ENCODE data around the gene SCN7A. TPM values are rescaled to one million over a fixed set of nuclear protein-coding genes. Genes with fewer than 3 reads are reported as not detected.

Gene SCN7A
- polyA plus RNA-seq, 1 donor (not counting 4 experiments of a cell fraction or from before 2014, with no cell fraction given) = not detected

DNA sequence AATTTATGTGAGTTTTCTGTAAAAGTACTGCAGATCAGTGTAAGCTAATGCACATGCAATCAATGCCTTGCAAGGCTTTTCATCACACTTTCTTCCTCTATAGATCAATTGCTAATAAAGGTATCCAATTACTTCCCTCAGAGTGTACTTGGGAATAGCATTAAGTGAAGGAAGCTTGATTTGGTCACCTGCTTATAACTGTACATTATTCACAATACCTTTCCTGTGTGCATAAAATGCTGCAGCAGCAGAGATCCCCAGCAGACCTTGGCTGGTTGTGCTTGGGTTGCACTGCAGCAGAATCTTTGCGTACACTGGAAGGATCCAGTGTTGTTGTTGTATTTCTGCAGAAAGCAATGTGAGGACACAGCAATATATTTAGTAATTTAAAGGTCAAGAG lies 99.8 kb downstream of the SCN7A start:
- no peak overlapping the region for H2AFZ ChIP-seq (ENCODE audit: control insufficient read depth, low read length)
- no peak overlapping the region for H3K27ac ChIP-seq (ENCODE audit: control insufficient read depth, insufficient read depth, low read length)
- no peaks in the 10 kb centered on the region for H4K20me1 ChIP-seq (ENCODE audit: control insufficient read depth, extremely low read depth, insufficient read depth, low read length)
- TF ChIP-seq, protein P1, sequence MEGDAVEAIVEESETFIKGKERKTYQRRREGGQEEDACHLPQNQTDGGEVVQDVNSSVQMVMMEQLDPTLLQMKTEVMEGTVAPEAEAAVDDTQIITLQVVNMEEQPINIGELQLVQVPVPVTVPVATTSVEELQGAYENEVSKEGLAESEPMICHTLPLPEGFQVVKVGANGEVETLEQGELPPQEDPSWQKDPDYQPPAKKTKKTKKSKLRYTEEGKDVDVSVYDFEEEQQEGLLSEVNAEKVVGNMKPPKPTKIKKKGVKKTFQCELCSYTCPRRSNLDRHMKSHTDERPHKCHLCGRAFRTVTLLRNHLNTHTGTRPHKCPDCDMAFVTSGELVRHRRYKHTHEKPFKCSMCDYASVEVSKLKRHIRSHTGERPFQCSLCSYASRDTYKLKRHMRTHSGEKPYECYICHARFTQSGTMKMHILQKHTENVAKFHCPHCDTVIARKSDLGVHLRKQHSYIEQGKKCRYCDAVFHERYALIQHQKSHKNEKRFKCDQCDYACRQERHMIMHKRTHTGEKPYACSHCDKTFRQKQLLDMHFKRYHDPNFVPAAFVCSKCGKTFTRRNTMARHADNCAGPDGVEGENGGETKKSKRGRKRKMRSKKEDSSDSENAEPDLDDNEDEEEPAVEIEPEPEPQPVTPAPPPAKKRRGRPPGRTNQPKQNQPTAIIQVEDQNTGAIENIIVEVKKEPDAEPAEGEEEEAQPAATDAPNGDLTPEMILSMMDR (optimal IDR thresholded peaks at IDR 0.05 in 1 of 3, IDR thresholded peaks at IDR 0.05 in 1 of 3, conservative IDR thresholded peaks at IDR 0.05 in 1 of 3; ENCODE audit: extremely low read depth in 1 of 3, insufficient read depth in 2 of 3, low read length in 3 of 3) = no peak
- TF ChIP-seq EZH2 (IDR thresholded peaks at IDR 0.05; ENCODE audit: low read length) = no peak
- dilution Hi-C loops (cut with MboI; ENCODE audit: extremely low pct_ligation_motif_present, low sequenced_read_pairs) = no loop called here
- no peak overlapping the region for H3K4me3 ChIP-seq (ENCODE audit: control insufficient read depth in 2 of 3, extremely low read depth in 1 of 3, insufficient read depth in 2 of 3, low read depth in 1 of 3, low read length in 3 of 3)
- no peaks in the 10 kb centered on the region for H3K79me2 ChIP-seq (ENCODE audit: control insufficient read depth, insufficient read depth, low read length)
- no peaks in the 10 kb centered on the region for H3K27me3 ChIP-seq (ENCODE audit: control insufficient read depth, extremely low read depth, insufficient read depth, low read length)
- H3K4me1 ChIP-seq (ENCODE audit: control insufficient read depth, extremely low read depth, insufficient read depth, low read length) = no peaks in the 10 kb centered on the region
- no peak for FAIRE-seq
- H3K36me3 ChIP-seq (ENCODE audit: control insufficient read depth in 2 of 2, extremely low read depth in 1 of 2, insufficient read depth in 2 of 2, low read length in 2 of 2) = no peaks in the 10 kb centered on the region
- no peak overlapping the region for H3K4me2 ChIP-seq (ENCODE audit: control insufficient read depth, extremely low read depth, insufficient read depth, low read depth, low read length)
- no peak for DNase-seq (ENCODE audit: low read depth, low spot score)
- H3K9me1 ChIP-seq (ENCODE audit: control insufficient read depth, extremely low read depth, insufficient read depth, low read length) = no peaks in the 10 kb centered on the region
- no peaks in the 10 kb centered on the region for H3K9me3 ChIP-seq (ENCODE audit: control insufficient read depth, low read depth, low read length)
- no peak overlapping the region for H3K9ac ChIP-seq (ENCODE audit: control insufficient read depth, extremely low read depth, insufficient read depth, low read length)

DNA sequence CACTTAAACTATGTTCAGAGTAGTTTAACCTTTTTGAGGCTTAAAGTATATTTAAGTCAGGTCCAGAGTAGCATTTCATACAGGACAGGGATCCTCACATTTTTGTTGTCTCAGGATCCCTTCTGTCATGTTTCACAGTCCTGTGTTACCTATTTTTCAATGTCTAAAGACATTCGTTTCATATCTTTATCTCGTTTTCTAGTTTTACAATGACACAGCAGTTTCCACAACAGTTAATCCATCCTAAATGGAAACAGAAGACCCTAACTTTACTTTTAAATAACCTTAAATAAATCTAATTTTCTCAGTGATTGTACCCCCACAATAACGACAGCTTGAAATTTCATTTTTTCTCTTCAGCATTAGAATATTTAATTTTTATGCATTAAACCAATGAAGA lies 101.0 kb downstream of the SCN7A start:
- H3K36me3 ChIP-seq (ENCODE audit: control insufficient read depth in 2 of 2, extremely low read depth in 1 of 2, insufficient read depth in 2 of 2, low read length in 2 of 2) = no peaks in the 10 kb centered on the region
- H2AFZ ChIP-seq (ENCODE audit: control insufficient read depth, low read length) = no peak overlapping the region
- H3K27me3 ChIP-seq (ENCODE audit: control insufficient read depth, extremely low read depth, insufficient read depth, low read length) = no peaks in the 10 kb centered on the region
- H3K9ac ChIP-seq (ENCODE audit: control insufficient read depth, extremely low read depth, insufficient read depth, low read length) = no peak overlapping the region
- H3K79me2 ChIP-seq (ENCODE audit: control insufficient read depth, insufficient read depth, low read length) = no peaks in the 10 kb centered on the region
- H3K4me3 ChIP-seq (ENCODE audit: control insufficient read depth in 2 of 3, extremely low read depth in 1 of 3, insufficient read depth in 2 of 3, low read depth in 1 of 3, low read length in 3 of 3) = no peak overlapping the region
- DNase-seq (ENCODE audit: low read depth, low spot score) (no peak), FAIRE-seq (no peak)
- H3K4me1 ChIP-seq (ENCODE audit: control insufficient read depth, extremely low read depth, insufficient read depth, low read length) = no peaks in the 10 kb centered on the region
- TF ChIP-seq, protein P1 (optimal IDR thresholded peaks at IDR 0.05 in 1 of 3, IDR thresholded peaks at IDR 0.05 in 1 of 3, conservative IDR thresholded peaks at IDR 0.05 in 1 of 3; ENCODE audit: extremely low read depth in 1 of 3, insufficient read depth in 2 of 3, low read length in 3 of 3) = no peak
- no peak for TF ChIP-seq EZH2 (IDR thresholded peaks at IDR 0.05; ENCODE audit: low read length)
- no peaks in the 10 kb centered on the region for H3K9me3 ChIP-seq (ENCODE audit: control insufficient read depth, low read depth, low read length)
- dilution Hi-C loops (cut with MboI; ENCODE audit: extremely low pct_ligation_motif_present, low sequenced_read_pairs) = no loop called here
- no peak overlapping the region for H3K27ac ChIP-seq (ENCODE audit: control insufficient read depth, insufficient read depth, low read length)
- H3K9me1 ChIP-seq (ENCODE audit: control insufficient read depth, extremely low read depth, insufficient read depth, low read length) = no peaks in the 10 kb centered on the region
- H3K4me2 ChIP-seq (ENCODE audit: control insufficient read depth, extremely low read depth, insufficient read depth, low read depth, low read length) = no peak overlapping the region
- no peaks in the 10 kb centered on the region for H4K20me1 ChIP-seq (ENCODE audit: control insufficient read depth, extremely low read depth, insufficient read depth, low read length)
